Posterior vena cava (tissue), 2 donors: ENCODE measurements around the gene PRKAR1B. TPM values are rescaled to one million over a fixed set of nuclear protein-coding genes. Genes with fewer than 3 reads are reported as not detected.

Experiments
- DNase-seq: peaks from one replicate; pipeline ENCODE4 v3.0.0-alpha.2; 2020; ENCODE audit warnings: low spot score
- intact Hi-C, 2 donors: fragments of 100-400 bp; cut with DNase I; formaldehyde crosslinking; loops; one replicate each; pipeline versions ENCODE4 v1.14.1 to v1.14.2; 2022 to 2023
- long read RNA-seq, 2 donors: library from polyadenylated mRNA; unstranded; transcript quantifications; one replicate each; pipeline ENCODE4 v2.0.0, GENCODE V29; 2020 to 2021
- total RNA-seq, 2 donors: library from RNA; stranded (reverse); fragmentation: NEBNext Ultra II Directional; extraction: Animal tissue kit (Norgen Biotek cat#: 25700); gene quantifications; one replicate each; pipeline ENCODE4 v1.2.1, GENCODE V29; 2021
- donor health status: DM: yes; HTN: yes; CAD: no.
- donor health status: DM: yes; HTN: yes; CAD: no.

PRKAR1B gene
- total RNA-seq: 10 to 100 TPM; 10.1 TPM
- long read RNA-seq, donor 1, partial matches to known transcripts: 6 of 13 reads
- long read RNA-seq, donor 1, other reads (novel, unspliced or antisense): 2 of 13 reads
- long read RNA-seq, donor 2, transcript PRKAR1B-201 (11 exons, 2,007 nt): major isoform, 14 of 32 reads
- long read RNA-seq, donor 2, partial matches to known transcripts: 9 of 32 reads
- long read RNA-seq, donor 2, other reads (novel, unspliced or antisense): 4 of 32 reads

DNA sequence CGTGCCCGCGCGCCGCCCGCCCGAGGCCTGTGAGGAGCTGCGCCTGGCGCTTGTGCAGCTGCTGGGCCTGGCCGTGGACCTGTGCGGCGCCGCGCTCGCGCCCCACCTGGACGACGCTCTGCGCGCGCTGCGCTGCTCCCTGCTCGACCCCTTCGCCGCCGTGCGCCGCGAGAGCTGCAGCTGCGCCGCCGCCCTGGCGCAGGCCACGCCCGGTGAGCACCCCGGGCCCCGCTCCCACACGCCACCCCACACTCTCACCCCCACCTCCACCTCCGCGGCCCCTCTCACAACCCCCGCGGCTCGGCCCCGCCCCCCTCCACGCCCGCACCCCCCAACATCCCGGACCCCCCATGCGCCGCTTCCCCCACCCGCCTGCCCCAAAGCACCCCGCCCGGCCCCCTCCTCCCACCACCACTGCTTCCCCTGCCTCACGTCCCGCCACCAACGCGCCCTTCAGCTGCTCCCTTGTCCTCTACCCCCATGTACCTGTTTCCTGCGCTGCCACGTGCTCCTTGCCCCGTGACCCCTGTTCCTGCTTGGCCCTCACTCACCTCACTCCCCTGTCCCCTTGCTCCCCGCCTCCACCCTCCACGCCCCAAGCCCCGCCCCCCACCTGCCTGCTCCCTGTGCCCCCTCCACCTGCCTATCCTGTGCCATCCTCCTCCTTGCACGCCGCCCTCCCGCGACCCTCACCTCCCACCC is at the start of gene PRKAR1B:
PRKAR1B (minus strand) TSS at position 178 of the 702 bp plus-strand sequence. CDS start 15,776 bp downstream, outside the sequence.
- intact Hi-C loops: no loop called here

DNA sequence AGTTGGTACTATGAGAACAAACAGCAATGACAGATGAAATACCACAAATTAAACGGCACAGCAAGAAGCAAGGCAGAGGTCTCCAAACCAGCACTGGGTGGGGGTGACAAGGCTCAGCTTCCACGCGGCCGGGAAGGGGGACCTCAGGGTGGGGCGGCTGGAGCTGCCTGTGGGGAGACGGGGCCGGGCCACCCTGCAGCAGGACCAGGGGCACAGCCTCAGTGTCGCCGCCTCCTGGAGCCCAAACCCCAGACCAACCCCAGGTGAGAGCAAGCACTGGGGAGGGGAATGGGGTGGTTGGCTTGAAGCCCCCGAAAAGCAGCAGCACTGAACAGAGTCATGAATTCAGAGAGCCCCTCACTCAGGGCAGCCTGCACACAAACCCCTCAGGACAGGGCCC is 49.3 kb upstream of the PRKAR1B start:
- no peak for DNase-seq
- intact Hi-C loops: no loop called here

More for the DNA sequence above, at the start of gene PRKAR1B:
- peak; percentile 75 for DNase-seq

DNA sequence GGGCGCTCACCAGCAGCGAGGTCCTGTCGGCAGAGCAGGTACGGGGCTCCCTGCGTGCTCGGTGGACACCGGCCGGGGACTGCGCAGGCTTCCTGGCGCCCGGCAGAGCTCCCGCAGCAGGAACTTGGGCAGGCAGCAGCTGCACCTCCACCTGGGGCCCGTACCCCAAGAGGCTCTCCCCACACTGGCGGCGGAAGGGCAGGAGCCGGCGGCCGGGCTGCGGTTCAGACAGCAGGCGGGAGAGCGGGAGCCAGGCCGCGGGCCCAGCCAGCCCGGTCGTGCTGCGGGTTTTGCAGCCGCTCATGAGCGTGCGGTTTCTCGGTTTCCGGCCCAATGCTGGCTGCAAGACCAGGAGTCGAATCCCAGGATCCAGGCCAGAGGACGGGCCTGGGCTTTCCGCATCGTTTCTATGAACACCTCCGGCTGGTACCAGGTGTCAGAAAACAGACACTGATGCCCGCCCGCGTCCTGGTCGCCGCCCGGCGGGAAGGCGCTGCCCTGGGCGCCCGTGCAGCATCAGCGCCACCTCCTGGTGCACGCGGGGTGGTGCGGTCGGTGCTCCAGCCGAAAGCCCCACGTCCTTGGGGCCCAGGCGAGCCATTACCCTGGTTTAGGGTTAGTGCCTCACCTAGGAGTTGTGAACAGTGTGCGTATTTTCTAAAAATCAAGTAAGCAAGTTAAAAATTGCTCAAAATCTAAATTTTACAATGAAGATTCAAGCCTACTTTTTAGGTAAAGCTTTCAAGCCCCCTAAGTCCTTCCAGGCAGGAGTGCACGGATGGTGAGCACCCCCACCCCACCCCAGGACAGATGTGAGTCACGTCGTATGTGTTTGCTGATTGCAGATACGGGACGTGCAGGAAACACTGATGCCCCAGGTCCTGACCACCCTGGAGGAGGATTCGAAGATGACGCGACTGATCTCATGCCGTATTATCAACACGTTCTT is 47.4 kb upstream of the PRKAR1B start:
- intact Hi-C loops: loop anchor here (2.0 to 5.0 kb wide), 3 partner anchors 257 to 452 kb away; partner anchors contain the start of gene PDGFA (in 1 of the 2)
- DNase-seq: peak; percentile 89

DNA sequence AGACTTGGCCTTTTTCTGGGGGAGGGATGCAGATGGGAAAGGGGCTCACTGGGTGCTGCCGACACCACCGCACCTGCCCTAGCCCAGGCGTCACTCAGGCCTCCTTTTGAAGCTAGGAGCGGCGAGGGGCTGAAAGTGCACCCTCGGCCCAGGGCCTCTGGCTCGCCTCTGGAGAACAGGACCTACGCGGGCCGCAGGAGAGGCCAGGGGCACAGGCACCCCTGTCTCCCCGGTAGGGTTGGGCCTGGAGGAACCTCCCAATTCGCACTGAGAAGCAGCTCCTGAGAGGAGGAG is 46.5 kb upstream of the PRKAR1B start:
- DNase-seq: no peak
- intact Hi-C loops: loop anchor here in 1 of 2 donors (5.0 kb wide), 1 partner anchor 256 kb away; the partner anchor contains the start of gene PDGFA

DNA sequence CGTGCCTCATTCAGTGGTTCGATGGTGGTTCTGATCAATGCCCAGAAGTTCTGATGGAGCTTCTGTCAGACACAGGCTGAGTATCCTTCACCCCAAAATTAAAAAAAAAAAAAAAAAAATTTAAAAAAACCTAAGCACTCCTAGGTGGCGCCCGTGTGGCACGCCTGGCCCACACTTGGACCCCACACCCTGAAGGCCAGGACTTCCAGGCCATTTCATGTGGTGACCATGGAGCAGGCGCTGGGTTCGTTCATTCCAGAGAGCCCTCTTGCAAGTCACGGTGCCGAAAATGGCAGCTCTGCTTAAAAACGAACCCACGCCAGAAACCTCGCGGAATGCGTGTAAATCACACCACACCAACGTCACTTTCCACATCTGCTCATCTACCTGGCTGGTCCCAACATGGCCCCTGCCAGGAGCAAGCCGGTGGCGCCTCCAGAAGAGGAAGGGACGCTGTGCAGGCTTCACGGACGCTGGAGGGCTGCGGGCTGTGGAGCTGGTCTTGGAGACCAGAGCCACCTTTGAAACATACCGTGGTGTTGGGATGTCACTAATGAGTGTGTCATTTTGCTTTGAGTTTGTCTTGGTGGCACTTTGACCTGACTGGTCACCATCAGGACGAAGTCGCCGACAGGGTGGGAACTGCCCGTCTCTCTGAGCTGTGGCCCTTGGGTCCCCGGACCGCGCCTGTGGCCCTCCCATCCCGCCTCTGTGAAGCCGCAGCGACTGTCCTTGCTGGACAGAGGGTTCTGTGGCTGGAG is 46.0 kb upstream of the PRKAR1B start:
- no peak for DNase-seq
- intact Hi-C loops: loop anchor here in 1 of 2 donors (5.0 kb wide), 1 partner anchor 256 kb away; the partner anchor contains the start of gene PDGFA

DNA sequence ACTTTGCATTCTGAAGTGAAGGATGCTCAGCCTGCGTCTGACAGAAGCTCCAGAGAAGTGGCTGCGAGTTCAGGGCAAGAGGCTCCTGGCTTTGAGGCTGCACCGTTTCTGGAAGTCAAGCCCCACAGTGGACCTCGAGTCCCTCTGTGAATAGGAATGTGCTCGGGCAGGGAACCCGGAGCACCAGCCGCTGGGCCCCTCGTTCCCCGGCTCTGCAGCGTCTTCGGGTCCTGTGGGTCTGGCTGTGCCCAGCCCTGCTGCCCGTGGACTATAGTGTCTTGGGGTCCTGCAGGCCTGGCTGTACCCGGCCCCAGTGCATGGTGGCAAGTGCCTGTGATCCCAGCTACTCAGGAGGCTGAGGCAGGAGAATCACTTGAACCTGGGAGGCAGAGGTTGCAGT is 45.3 kb upstream of the PRKAR1B start:
- no peak for DNase-seq
- intact Hi-C loops: loop anchor here in 1 of 2 donors (5.0 kb wide), 1 partner anchor 255 kb away; the partner anchor contains the start of gene PDGFA

DNA sequence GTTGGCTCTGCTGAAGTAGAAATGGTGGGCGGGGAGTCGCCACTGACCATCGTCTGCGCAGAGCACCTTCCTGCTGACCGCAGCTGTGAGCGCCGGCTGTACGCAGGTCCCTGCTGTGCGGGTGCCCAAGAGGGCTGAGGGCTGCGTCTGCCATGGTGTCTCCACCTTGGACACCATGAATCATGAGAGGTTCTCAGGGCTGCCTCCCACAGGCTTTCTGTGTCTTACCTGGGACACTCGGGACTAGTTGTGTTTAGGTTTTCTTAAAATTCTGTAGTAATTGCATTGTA is 44.9 kb upstream of the PRKAR1B start:
- intact Hi-C loops: loop anchor here in 1 of 2 donors (5.0 kb wide), 1 partner anchor 255 kb away; the partner anchor contains the start of gene PDGFA
- no peak for DNase-seq

DNA sequence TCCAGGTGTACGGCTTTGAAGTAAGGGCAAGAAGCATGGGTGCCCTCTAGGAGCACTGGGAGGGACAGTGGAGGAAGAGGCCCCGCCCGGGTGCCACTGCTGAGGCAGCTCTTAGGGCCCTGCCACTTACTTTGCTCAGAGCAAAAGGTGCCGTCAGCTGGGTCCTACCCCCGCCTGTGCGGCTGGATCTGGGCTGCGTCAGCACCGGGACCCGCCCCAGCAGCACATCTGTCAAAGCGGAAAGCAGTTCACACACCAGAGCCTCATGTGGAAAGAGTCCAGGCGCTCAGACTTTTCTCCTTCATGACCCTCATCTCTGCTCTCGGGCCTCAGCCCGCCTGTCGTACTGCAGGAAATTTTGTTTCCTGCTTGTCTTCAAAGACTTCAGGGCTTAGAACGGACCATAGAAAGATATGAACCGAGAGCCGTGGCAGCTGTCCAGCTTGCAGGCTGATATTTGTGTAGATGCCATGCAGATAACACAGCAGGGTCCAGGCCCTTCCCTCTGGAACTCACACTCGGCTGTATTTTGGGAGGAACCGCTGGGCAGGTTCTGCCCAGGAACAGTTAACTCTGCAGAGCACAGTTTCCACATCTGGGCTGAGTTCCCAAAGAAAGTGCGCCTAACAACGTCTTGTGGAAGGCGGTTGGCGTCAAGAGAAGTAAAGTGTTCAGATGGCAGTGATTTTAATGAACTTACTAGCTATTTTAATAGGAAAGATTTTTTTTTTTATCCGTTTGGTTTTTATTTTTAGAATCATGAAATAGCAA is 44.3 kb upstream of the PRKAR1B start:
- DNase-seq: peak; percentile 90

DNA sequence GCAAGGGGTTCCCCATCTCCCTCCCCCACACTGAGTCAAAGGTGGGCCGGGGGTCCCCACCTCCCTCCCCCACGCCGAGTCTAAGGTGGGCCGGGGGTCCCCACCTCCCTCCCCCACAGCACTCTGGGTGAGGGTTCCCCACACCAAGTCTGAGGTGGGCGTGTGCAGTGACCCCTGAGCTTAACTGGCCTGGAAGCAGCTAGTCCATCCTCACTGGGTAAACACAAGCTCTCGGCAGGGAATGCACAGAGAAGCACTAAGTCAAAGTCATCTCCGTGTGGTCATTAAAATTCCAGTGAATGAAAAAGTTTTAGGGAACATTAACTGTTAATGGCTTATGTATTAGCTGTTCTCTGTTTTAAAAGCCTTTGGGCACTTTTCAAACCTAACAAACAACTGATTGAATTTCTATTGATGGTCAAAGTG is 43.7 kb upstream of the PRKAR1B start:
- intact Hi-C loops: loop anchor here in 1 of 2 donors (5.0 kb wide), 1 partner anchor 253 kb away; the partner anchor contains the start of gene PDGFA
- no peak for DNase-seq

More for the DNA sequence above, 44.3 kb upstream of the PRKAR1B start:
- intact Hi-C loops: loop anchor here in 1 of 2 donors (5.0 kb wide), 1 partner anchor 254 kb away; the partner anchor contains the start of gene PDGFA

DNA sequence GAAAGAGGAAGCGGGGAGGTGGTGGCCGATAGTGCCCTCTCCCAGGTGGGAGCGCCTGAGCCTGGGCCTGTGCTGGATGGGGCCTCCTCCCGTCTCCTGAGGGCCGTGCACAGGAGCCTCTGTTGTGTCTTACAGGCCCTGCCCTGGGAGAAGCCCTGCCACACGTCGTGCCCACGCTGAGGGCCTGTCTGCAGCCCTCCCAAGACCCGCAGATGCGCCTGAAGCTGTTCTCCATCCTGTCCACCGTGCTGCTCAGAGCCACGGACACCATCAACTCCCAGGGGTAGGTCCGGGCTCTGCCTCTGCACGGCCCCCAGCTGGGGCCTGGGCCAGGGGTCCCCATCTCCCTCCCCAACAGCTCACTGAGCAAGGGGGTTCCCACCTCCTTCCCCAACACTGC is 43.3 kb upstream of the PRKAR1B start:
- intact Hi-C loops: loop anchor here in 1 of 2 donors (5.0 kb wide), 1 partner anchor 253 kb away; the partner anchor contains the start of gene PDGFA
- no peak for DNase-seq

DNA sequence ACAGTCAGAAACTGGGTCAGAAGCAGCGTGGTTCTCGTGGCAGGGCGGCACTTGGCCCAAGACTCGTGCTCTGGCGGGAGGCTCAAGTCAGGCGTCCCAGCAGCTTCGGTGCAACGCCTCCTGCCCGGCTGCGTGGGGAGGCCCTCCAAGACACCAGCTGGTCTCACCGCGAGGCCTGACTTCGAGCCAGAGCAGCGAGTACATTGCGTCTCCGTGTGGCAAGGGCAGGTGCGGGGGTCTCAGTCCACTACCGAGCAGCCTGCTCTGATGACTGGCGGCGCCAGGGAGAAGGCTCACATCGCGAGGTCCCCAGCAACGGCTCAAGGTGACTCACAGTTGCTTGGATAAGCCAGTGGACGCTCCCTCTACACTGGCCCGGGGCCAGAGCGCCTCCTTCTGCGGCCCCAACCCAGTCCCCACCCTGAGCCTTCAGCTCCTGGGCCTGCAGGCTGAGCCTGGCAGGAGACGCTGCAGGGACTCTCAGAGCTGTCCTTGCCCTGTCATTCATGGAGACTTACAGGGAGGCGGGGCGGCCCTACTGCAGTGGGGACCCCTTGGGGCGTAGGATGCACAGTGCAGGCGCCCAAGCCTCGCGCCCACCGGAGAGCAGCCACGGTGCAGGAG is 41.9 kb upstream of the PRKAR1B start:
- no peak for DNase-seq

DNA sequence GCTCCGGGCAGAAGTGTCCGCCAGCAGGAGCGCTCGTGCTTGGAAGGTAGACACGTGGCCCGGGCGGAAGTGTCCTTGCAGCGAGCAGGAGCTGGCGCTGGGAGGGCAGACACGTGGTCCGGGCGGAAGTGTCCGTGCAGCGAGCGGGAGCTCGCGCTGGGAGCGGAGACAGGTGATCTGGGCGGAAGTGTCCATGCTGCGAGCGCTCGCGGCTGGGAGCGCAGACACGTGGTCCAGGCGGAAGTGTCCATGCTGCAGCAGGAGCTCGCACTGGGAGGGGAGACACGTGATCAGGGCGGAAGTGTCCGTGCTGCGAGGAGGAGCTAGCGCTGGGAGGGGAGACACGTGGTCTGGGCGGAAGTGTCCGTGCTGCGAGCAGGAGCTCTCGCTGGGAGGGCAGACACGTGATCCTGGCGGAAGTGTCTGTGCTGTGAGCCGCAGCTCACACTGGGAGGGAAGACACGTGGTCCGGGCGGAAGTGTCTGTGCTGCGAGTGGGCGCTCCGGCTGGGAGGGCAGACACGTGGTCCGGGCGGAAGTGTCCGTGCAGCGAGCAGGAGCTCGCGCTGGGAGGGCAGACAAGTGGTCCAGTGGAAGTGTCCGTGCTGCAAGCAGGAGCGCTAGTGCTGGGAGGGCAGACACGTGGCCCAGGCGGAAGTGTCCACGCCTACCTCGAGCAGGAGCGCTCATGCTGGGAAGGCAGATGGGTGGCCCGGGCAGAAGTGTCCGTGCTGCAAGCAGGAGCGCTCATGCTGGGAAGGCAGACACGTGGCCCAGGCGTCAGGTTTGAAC is 41.1 kb upstream of the PRKAR1B start:
- intact Hi-C loops: no loop called here
- DNase-seq: no peak

More for the DNA sequence above, 41.9 kb upstream of the PRKAR1B start:
- intact Hi-C loops: no loop called here

DNA sequence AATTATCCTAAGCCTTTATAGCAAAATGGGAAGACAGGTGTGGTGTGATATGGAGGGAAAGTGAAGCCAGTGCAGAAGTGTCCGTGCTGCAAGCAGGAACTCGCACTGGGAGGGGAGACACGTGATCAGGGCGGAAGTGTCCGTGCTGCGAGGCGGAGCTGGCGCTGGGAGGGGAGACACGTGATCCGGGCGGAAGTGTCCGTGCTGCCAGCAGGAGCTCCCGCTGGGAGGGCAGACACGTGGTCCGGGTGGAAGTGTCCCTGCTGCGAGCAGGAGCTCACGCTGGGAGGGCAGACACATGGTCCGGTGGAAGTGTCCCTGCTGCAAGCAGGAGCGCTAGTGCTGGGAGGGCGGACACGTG is 40.5 kb upstream of the PRKAR1B start:
- DNase-seq: no peak
- intact Hi-C loops: no loop called here

DNA sequence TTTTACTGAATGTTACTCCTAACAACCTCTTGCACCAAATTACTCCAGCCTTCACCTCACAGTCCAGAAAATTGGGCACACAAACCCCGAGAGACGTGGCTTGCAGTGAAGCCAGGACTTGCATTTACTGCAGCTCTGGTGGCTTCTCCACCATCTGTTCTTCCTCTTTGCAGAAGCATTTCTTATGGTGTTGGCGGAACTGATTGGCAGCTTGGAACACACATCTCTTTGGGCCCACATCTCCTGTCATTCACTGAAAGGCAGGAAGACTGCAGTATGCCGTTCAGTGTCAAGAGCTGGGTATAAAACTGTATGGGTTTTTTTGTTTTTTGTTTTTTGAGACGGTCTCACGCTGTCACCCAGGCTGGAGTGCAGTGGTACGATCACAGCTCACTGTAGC is 38.3 kb upstream of the PRKAR1B start:
- DNase-seq: no peak
- intact Hi-C loops: no loop called here

DNA sequence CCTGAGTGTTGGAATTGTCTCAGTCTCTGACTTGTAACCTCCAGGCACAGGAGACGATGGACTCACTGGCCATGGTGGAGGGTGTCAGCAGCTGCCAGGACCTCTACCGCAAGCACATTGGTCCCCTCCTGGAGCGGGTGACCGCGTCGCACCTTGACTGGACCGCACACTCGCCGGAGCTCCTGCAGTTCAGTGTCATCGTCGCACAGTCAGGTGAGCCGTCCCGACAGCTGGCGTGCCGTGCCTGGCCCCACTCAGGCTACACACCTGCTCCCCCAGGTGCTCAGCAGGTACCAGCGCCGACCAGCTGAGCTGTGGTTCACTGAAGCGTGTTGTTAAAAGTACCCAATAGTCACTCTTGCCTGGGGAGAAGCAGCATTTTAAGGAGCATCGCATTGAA is 36.7 kb upstream of the PRKAR1B start:
- intact Hi-C loops: loop anchor here in 1 of 2 donors (5.0 kb wide), 1 partner anchor 46 kb away; no protein-coding TSS in a partner anchor
- no peak for DNase-seq

DNA sequence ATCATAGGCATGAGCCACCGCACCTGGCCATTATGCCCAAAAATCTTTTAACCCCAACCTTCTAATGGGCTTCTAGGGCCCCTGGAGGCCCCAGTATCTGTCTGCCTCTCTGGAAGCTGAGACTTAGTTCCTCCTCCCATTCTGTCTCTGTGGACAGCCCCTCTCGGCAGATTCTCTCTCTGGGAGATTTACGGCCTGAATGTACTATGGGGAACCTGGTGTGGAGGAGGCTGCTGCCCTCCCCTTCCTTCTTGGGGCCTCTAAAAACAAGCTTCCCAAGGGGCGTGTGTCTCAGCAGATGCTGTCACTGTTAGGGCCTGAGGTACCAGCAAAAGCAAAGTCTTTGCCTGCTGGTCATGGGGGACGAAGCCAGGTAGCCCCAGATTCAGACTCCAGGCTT is 35.8 kb upstream of the PRKAR1B start:
- intact Hi-C loops: loop anchor here in 1 of 2 donors (5.0 kb wide), 1 partner anchor 46 kb away; no protein-coding TSS in a partner anchor
- no peak for DNase-seq

DNA sequence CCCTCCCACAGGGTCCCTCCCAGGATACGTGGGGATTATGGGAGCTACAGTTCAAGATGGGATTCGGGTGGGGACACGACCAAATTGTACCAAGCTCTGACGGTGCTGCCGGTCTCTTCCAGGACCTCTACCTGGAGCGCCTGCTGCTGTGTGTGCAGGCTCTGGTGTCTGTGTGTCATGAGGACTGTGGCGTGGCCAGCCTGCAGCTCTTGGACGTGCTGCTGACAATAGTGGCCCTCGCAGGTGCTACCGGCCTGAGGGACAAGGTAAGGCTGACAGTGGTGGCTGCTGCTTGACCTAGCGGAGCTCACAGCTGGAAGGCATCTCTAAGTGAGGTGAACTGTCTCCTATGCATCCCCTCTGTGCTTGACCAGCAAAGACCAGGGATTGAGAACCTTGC is 34.5 kb upstream of the PRKAR1B start:
- no peak for DNase-seq
- intact Hi-C loops: loop anchor here in 1 of 2 donors (5.0 kb wide), 1 partner anchor 44 kb away; no protein-coding TSS in a partner anchor
